ENCODE measurements around the gene BMPR1A.

GRCh38 chr10:86709396-86710185 lies 46.8 kb upstream of the BMPR1A start:
- no peak for TF ChIP-seq CTCF (IDR thresholded peaks at IDR 0.05)
- TF ChIP-seq POLR2AphosphoS5 (IDR thresholded peaks at IDR 0.05), result no peak
- no peak for TF ChIP-seq POLR2A (IDR thresholded peaks at IDR 0.05)
